Embryonic facial prominence (tissue), 1 donor: Measurements from ENCODE around the gene IKZF4.
"Not testable (repeated sequence)": the region's sequence is repeated elsewhere in the genome, so short reads cannot be mapped to it uniquely, and the experiment has no call there.

Experiments
- DNase-seq: peaks from one replicate; pipeline ENCODE4 v3.0.0-alpha.2; 2016; ENCODE audit errors: extremely low spot score

IKZF4 gene

DNA sequence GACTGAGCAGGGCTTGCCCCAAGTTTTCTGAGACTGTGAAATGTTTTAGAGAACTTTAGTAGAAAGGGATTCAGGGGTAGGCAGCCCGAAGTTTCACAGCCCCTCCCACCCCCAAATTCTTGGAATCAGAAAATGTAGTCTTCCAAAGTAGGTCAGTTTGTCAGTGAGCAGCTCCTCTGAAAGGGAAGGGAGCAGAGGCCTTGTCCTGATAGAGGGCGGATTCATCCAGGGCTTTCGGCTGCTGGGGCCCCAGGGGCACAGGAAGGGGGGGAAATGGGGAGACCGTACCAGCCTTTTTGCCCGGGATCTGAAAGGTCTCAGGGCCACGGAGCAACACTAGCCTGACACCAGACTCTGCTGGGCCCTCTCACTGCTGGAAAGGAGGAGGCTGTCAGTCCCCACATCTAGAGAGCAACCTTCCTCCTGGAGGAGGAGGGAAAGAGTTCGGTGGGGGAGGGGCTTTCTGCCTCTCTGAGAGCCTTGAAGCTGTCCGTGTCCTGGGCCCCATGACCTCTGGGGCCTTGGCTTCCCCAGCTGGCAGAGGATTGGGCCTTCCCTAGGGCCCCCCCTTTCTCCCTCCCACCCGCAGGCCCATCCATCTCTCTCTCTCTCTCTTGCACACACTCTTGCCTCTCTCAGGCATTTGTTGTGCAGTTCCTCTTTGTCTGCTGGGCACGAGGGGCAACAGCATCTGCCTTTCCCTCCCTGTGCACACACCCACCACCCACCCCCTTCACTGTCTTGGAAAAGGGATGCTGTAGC is at the start of gene IKZF4:
Gene IKZF4 (plus strand): TSS at position 621 of the 762 bp plus-strand sequence. CDS start 451 bp downstream, outside the sequence.
- DNase-seq: no peak

DNA sequence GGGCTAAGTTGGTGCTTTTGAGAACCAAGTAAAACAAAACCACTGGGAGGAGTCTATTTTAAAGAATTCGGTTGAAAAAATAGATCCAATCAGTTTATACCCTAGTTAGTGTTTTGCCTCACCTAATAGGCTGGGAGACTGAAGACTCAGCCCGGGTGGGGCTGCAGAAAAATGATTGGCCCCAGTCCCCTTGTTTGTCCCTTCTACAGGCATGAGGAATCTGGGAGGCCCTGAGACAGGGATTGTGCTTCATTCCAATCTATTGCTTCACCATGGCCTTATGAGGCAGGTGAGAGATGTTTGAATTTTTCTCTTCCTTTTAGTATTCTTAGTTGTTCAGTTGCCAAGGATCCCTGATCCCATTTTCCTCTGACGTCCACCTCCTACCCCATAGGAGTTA is 48.8 kb upstream of the IKZF4 start:
- no peak for DNase-seq

DNA sequence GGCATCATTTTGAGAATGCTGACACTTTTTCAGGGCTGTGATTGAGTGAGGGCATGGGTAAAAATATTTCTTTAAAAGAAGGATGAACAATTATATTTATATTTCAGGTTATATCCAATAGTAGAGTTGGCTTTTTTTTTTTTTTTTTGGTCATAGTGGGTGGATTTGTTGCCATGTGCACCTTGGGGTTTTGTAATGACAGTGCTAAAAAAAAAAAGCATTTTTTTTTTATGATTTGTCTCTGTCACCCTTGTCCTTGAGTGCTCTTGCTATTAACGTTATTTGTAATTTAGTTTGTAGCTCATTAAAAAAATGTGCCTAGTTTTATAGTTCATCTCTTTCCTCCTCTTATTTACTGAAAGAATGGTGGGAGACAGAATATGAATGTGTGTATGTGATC is 48.4 kb upstream of the IKZF4 start:
- DNase-seq: no peak

DNA sequence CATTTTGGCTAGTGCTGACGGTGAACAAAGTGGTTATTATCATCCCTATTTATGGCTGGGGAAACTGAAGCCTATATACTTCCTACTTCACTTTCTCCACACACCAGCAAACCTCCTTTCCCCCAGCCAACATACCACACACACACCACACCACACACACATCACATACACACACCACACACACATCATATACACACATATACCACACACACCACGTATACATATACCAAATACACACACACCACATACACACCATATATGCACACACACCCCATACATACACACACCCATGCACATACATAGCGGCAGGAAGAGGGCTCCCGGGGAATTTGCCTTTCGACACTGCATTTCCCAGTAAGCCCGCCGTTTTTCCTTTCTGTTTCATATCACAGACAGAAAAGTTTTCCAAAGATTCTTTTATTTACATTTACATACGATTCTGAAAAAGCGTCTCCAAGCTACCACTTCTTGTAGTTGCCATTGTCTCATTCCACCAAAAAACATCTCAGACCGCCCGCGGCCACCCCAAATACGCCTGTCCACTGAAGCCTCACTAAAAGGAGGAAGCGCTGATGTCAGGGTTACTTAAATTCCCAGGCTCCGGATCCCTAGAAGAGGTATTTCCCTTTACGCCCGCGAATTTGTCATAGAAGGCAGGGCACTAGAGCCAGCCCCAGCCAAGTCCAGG is 47.8 kb upstream of the IKZF4 start:
- peak; percentile 26 for DNase-seq

DNA sequence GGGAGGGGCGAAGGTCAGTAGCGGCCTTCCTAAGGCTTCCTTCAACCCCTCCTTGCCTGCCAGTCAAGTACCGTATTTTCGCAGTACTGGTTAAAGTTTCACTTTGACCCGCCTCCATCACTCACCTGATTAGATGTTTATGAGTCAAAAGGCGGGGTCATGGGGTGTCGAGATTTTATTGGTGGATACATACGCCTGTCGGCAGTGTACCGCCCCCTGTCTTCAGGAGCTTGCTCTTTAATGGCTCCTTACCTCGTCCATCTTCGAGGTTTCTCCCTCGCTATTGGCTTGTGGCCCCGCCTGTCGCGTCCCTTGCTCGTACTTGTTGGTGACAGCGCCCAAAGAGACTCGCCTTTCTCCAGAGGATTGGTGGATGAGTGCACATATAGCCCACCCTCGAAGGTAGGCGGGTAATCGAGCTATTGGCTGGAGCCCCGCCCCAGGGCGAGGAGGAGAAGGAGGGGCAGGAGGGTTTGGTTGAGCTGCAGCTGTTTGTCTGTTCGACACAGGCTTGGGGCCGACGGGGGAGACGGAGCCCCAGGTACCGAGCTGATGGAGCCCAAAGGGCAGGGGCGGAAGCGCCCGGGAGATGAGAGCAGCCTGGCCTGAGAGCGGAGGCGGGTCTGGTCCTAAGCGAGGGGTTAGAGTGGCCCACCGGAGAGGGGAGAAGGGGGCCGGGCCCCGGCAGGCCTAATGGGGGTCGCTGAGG is 47.1 kb upstream of the IKZF4 start, which contains the start of gene RAB5B:
Gene RAB5B (plus strand): TSS at position 480 of the 709 bp plus-strand sequence. CDS start 12,883 bp downstream, outside the sequence.
- peak; percentile 100 for DNase-seq

DNA sequence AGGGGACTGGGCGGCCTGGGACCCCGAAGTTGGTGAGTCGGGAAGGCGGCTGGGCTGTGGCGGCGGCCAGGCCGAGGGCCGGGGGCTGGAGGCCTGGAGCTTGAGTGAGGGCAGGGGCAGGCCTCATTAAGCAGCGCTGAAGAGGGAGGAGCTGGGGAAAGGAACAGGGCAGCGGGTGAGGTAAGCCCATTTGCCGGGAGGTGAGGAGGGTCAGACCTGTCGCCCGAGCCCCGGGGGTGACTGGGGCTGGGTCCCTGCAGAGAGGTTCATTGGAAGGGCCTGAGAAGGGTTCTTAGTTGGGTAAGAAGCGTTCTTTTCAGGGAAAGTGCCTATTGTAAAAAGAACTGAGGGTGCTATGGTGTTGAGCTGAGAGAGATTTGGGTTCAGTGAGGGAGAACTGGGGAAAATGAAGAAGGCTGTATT is 46.5 kb upstream of the IKZF4 start:
- no peak for DNase-seq

DNA sequence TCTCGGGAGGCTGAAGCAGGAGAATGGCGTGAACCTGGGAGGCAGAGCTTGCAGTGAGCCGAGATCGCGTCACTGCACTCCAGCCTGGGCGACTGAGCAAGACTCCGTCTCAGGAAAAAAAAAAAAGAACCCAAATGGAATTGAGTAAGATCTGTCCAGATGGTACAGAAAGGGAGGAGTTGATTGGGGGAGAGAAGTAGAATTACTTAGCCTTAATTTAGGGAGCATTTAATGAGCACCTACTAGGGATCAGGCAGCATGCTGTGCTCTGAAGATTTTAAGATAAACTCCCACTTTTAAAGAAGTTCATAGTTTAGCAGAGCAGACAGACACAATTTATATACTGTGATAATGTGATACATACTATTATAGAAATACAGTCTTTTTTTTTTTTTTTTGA is 42.5 kb upstream of the IKZF4 start:
- no peak for DNase-seq

DNA sequence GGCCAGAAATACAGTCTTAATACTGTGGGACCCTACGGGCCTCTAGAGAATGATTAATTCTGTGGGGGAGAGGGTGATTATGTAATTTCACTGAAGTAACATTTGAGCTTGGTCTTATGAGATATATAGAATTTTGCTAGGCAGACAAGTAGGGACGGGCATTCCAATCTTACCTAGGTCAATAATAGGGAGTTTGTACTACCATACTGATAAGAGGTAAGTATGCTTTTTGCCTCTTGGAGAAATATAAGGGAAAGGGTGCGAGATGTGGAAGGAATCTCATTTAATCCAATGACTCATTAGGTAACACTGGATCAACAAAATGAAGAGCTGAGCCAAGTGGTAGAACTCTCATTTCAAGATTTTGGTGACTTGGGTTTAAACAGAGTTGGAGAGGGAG is 41.8 kb upstream of the IKZF4 start:
- DNase-seq: no peak

DNA sequence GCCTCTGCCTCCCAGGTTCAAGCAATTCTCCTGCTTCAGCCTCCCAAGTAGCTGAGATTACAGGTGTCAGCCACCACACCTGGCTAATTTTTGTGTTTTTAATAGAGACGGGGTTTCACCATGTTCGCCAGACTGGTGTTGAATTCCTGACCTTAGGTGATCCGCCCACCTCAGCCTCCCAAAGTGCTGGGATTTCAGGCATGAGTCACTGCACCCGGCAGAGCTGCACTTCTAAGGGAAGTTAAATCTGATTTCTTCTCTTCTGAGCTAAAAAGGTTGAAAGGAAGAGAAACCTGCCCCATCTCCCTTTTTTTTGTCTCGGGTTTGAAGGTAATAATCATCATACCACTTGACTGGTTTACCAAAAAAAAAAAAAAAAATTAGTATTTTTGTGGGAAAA is 39.0 kb upstream of the IKZF4 start:
- DNase-seq: not testable (repeated sequence)

DNA sequence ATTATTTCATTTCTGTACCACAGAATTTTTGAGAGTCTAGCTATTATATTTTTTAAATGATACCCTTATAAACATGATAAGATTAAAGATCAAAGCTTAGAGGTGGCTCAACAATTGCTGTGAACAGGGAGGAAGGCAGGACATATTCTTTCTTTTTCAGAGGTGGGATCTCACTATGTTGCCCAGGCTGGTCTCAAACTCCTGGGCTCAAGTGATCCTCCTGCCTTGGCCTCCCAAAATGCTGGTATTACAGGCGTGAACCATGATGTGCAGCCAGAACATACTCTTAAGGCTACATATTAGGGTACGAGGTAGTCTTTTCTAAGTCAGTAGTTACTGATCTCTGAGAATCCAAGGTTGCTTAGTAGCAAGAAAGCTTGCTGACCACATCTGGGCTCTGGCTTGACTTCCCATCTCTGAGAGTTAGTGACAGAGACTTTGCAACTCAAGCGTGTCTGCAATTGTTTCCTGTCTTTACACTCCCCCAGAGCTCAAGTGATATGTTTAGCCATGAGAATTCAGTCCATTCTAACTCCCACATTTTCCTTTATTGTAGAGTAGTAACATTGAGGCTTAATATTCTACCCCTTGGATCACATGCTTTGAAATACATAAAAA is 38.4 kb upstream of the IKZF4 start:
- DNase-seq: no peak

DNA sequence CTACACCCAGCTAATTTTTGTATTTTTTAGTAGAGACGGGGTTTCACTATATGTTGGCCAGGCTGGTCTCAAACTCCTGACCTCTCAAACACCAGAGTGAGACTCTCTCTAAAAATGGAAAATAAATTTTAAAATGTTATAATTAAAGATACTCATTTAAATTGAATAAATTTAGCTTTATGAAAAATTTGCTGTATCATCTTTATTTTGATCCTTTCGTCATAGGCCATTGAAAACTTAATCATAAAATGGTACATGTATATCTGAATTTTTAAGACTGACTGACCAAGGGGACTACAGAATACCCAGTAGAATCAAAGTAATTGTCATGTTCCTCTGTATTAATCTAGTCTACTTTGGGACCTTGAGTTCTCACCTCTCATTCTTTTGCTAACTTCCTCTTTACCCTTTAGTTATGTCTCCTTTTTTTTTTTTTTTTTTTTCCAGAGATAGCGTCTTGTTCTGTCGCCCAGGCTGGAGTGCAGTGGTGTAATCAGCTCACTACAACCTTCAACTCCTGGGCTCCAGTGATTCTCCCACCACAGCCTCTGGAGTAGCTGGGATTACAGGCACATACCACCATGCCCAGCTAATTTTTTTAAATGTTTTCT is 37.5 kb upstream of the IKZF4 start:
- no peak for DNase-seq

DNA sequence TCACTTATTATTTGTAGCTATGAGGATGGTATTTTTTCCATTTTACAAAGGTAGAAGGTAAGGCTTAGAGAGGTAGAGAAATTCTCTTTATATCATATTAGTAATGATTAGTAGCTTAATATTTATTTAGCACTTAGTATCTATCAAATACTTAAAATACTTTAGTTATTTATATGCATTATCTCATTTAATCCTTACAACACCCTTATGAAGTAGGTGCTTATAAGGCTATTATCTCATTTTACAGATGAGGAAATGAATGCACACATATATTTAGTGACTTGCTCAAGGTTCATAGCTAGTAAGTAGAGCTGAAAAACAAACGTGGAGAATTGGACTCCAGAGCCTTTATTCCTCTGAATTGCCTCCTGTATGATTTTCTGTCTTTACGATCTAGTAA is 36.0 kb upstream of the IKZF4 start:
- no peak for DNase-seq

DNA sequence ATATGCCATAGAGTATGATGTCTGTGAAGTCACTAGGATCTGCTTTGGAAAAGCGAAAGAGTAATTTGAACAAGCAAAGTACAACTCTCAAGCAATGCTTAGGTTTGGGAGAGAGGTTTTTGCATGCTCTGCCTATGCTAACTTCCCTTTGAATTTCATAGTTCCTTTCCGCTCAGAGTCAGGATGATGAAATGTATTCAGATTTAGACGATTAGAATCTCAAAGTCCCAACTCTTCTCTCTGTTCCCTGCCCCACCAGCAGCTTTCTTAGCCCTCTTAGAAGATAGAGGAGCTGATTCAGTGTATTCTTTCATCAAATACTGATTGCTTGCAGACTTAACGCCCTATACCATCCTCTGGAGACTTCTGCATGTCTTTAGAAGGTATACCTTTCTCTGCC is 35.5 kb upstream of the IKZF4 start:
- no peak for DNase-seq

DNA sequence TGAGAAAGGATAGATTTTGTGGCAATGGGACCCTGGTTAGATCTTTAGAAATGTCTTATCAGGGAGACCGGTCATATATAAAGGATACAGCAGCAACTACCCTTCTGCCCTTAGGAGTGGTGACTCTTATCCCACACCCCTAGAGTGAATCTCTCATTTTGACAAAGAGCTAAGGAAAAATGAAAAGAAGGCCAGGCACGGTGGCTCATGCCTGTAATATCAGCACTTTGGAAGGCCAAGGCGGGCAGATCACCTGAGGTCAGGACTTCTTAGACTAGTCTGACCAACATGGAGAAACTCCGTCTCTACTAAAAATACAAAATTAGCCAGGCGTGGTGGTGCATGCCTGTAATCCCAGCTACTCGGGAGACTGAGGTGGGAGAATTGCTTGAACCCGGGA is 34.9 kb upstream of the IKZF4 start:
- not testable (repeated sequence) for DNase-seq

DNA sequence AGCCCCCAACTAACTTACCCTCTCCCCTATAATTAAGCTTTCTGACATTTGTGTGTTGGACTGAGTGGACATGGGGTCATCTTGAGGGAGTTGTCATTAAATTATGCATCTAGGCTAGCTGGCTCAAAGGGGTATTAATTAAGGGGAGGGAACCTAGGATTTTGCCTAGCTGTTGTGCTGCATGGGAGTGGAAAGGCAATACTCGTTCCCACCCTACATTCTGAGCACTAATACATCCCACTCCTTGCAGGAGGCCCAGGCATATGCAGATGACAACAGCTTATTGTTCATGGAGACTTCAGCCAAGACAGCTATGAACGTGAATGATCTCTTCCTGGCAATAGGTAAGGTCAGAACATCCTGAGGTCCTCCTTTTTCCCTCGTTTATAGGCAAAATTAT is 29.7 kb upstream of the IKZF4 start:
- no peak for DNase-seq

DNA sequence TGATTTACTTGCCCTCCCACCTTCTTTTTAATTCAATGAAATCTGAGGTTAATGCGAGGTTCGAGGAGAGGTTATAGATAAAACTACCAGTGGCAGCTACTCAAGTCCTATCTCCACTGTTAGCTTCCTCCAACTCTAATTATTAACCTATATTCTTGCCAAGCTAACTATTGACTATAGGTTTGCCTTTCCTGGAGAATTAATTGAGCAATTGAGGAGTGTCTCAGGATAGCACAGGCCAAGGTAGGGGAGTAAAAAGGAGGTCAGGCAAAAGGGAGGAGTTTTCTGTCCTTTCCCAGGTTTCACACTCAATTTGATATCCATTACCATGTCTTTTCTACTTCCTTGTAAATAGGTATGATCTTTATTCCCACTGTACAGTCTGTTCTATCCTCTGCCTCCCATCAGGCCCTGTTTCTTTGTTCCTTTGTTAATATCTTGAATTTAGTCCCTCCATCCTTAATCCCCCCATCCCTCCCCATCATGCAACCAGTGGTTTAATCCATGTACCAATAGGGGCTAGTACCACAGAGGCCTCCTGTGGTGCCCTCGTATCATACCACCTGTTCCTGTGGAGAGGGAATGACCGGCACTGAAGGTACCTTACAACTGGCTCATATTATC is 27.5 kb upstream of the IKZF4 start:
- no peak for DNase-seq

DNA sequence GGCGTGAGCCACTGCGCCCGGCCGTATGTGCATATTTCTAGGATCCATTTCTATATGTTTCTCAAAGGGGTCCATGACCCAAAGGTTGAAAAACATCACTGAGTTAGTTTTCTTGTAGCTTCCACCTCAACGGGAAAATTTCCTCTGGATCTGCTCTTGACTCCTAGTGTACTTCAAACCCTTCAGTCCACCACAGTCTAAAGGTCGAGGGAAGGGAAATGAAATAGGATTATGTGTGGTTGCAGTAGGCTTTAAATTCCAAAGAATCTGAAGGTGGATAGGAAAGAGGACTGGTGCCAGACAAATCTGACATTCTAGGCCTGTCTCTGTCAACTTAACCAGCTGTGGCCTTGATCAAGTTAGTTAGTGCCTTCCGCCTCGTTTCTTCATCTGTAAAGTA is 25.5 kb upstream of the IKZF4 start:
- DNase-seq: no peak

DNA sequence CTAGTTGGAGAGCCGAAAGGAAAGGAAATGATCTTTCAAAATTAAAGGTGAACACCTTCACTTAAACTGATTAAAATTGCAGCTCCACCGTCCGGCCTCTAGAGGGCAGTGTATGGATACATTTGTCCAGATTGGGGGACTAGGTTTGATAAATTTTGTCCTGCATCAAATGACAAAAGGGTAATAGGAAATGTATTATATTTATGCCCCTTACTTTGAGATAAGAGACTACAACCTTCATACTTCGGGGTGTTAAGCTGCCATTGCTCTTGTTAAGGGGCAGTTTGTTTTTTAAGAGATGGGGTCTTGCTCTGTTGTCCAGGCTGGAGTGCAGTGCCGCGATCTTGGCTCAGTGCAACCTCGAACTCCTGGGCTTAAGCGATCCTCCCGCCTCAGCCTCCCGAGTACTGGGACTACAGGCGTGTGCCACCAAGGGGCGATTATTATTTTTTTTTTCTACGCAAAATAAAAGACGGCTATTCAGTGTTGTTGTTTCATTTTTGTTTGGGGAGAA is 24.6 kb upstream of the IKZF4 start:
- peak; percentile 27 for DNase-seq

DNA sequence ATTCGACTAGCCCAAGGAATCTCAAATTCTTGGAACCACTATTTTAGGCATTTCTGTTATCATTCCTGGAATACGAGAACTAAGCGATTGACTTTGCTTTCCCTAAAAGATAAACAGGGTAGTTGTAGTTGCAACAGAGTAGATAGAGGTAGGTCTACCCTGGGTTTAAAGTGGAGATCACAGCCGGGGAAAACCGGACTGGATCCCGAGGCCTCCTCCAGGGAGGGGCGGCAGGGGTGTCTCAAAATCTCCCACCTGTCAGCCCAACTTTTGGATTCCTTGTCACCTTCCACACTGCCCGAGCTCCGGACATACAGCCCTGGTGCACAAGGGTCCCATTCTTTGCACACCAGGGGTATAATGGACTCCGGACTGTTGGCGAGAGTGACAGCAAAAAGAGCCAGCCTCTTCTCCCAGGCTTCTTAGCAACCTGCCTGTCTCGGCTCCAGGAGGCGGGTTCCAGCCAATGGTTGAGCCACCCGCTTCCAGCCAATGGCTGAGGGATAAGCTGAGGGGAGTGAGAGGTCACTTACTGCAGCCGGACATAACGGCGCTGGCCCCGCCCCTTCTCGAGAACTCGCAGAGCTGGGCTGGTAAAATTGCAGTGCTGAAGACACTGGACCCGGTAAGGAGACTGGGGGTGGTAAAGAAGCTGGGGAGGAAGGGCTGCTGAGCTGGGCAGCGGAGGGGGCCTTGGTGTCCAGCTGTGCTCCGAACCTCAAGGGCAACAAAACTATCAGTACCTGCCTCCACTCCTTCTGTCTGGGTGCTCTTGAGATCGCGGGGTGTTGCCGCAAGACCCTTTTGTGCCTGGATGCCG is 23.9 kb upstream of the IKZF4 start, which contains the start of gene SUOX:
Gene SUOX (plus strand): TSS at position 562 of the 820 bp plus-strand sequence. CDS start 4,946 bp downstream, outside the sequence.
- DNase-seq: peak; percentile 77

DNA sequence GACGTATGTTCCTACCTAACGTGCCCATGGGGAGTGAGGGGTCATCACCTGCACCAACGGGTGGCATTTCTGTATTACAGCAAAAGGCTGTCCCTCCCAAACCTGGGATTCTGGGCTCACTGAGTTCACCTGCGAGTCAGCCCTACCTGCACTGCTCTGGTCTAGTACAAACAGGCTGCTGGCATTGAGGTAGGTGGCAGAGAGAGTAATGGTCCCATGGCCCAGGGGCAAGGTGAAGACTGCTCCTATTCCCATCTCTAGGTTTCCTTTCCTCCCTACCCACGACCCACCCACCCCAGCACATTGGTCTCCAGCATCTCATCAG is 23.3 kb upstream of the IKZF4 start:
- DNase-seq: no peak
